HEK293 (cell line): ENCODE measurements around the gene TFAP2E.

ENCODE experiments used
- CTCF ChIA-PET: fragments of 350-600 bp; formaldehyde crosslinking; extraction: SDS; loops from one replicate; lab custom pipeline; 2021; ENCODE audit warnings: antibody characterized with exemption; lab: Yijun Ruan, JAX
- POLR2A ChIA-PET: fragments of 300-600 bp; formaldehyde crosslinking; extraction: SDS; loops from one replicate; lab custom pipeline; 2020; ENCODE audit warnings: antibody characterized with exemption, inconsistent platforms; lab: Yijun Ruan, JAX
- H3K27ac ChIP-seq: fragments of 200-500 bp; sonication (Bioruptor generic); 2 replicates; pipeline ENCODE4 v1.5.1; 2014; ENCODE audit warnings: low read depth, low read length, control low read depth, inconsistent platforms; ENCODE audit errors: extremely low read depth
- H3K36me3 ChIP-seq, 2 experiments: fragments of 200-500 bp in 1 of 2; sonication (Bioruptor generic) in 1 of 2; 1 replicate in 1 of 2; 2 replicates in 1 of 2; pipeline ENCODE4 v1.5.1; 2014 to 2017; ENCODE audit warnings: inconsistent platforms in 2 of 2, low read length in 2 of 2; ENCODE audit not compliant: control insufficient read depth in 2 of 2, insufficient read depth in 1 of 2
- H3K4me1 ChIP-seq: fragments of 200-500 bp; sonication (Bioruptor generic); 2 replicates; pipeline ENCODE4 v1.5.1; 2014; ENCODE audit warnings: mild to moderate bottlenecking, low read length, inconsistent platforms; ENCODE audit not compliant: control insufficient read depth, insufficient read depth
- H3K4me3 ChIP-seq: 2 replicates; pipeline ENCODE4 v1.5.1; 2011; ENCODE audit warnings: low read depth, mild to moderate bottlenecking, control low read depth, low read length, moderate library complexity
- H3K9me3 ChIP-seq: fragments of 200-500 bp; sonication (Bioruptor generic); 2 replicates; pipeline ENCODE4 v1.5.1; 2014; ENCODE audit warnings: low read depth, low read length, inconsistent platforms; ENCODE audit not compliant: control insufficient read depth, insufficient read depth
- GFI1B ChIP-seq: fragments of 450-650 bp; formaldehyde crosslinking; IDR thresholded peaks from 2 replicates; pipeline ENCODE4 v1.5.1; 2016; ENCODE audit warnings: missing biosample characterization, missing genetic modification characterization
- KLF8 ChIP-seq: fragments of 450-650 bp; formaldehyde crosslinking; IDR thresholded peaks from 2 replicates; pipeline ENCODE4 v1.5.1; 2016; ENCODE audit warnings: missing biosample characterization, missing genetic modification characterization
- MYNN ChIP-seq: fragments of 450-650 bp; formaldehyde crosslinking; IDR thresholded peaks from 2 replicates; pipeline ENCODE4 v1.5.1; 2016; ENCODE audit warnings: missing biosample characterization, missing genetic modification characterization, borderline replicate concordance
- OVOL3 ChIP-seq: fragments of 450-650 bp; formaldehyde crosslinking; IDR thresholded peaks from 2 replicates; pipeline ENCODE4 v1.5.1; 2016; ENCODE audit warnings: missing biosample characterization, missing genetic modification characterization
- SCRT2 ChIP-seq: fragments of 450-650 bp; formaldehyde crosslinking; IDR thresholded peaks from 2 replicates; pipeline ENCODE4 v1.5.1; 2016; ENCODE audit warnings: missing biosample characterization, missing genetic modification characterization
- SP7 ChIP-seq: fragments of 450-650 bp; formaldehyde crosslinking; IDR thresholded peaks from 2 replicates; pipeline ENCODE4 v1.5.1; 2016; ENCODE audit warnings: missing biosample characterization, missing genetic modification characterization
- TRIM28 ChIP-seq: IDR thresholded peaks from 2 replicates; pipeline ENCODE4 v1.6.1; 2011; ENCODE audit warnings: low read length, control low read depth, borderline replicate concordance
- ZNF16 ChIP-seq: fragments of 450-650 bp; formaldehyde crosslinking; IDR thresholded peaks from 2 replicates; pipeline ENCODE4 v1.5.1; 2016; ENCODE audit warnings: low read depth, missing biosample characterization, missing genetic modification characterization
- ZNF202 ChIP-seq: fragments of 450-650 bp; formaldehyde crosslinking; IDR thresholded peaks from 2 replicates; pipeline ENCODE4 v1.5.1; 2016; ENCODE audit warnings: missing biosample characterization, missing genetic modification characterization, borderline replicate concordance
- ZNF221 ChIP-seq: fragments of 450-650 bp; formaldehyde crosslinking; IDR thresholded peaks from 2 replicates; pipeline ENCODE4 v1.5.1; 2017; ENCODE audit warnings: missing biosample characterization, missing genetic modification characterization, borderline replicate concordance
- ZNF324 ChIP-seq: fragments of 450-650 bp; formaldehyde crosslinking; IDR thresholded peaks from 2 replicates; pipeline ENCODE4 v1.5.1; 2016; ENCODE audit warnings: missing biosample characterization, missing genetic modification characterization
- ZNF354C ChIP-seq: fragments of 450-650 bp; formaldehyde crosslinking; IDR thresholded peaks from 2 replicates; pipeline ENCODE4 v1.5.1; 2016; ENCODE audit warnings: missing biosample characterization, missing genetic modification characterization, low read depth, borderline replicate concordance
- ZNF37A ChIP-seq: fragments of 450-650 bp; IDR thresholded peaks from 2 replicates; pipeline ENCODE4 v1.5.1; 2018; ENCODE audit warnings: missing biosample characterization, missing genetic modification characterization
- ZNF394 ChIP-seq: fragments of 450-650 bp; formaldehyde crosslinking; IDR thresholded peaks from 2 replicates; pipeline ENCODE4 v1.5.1; 2016; ENCODE audit warnings: missing biosample characterization, missing genetic modification characterization, mild to moderate bottlenecking, moderate library complexity, borderline replicate concordance
- ZNF423 ChIP-seq: fragments of 450-650 bp; formaldehyde crosslinking; IDR thresholded peaks from 2 replicates; pipeline ENCODE4 v1.5.1; 2016; ENCODE audit warnings: missing biosample characterization, missing genetic modification characterization
- ZNF529 ChIP-seq: fragments of 450-650 bp; formaldehyde crosslinking; IDR thresholded peaks from 2 replicates; pipeline ENCODE4 v1.5.1; 2017; ENCODE audit warnings: missing genetic modification characterization, missing biosample characterization; ENCODE audit not compliant: insufficient replicate concordance
- ZNF549 ChIP-seq: fragments of 450-650 bp; IDR thresholded peaks from 2 replicates; pipeline ENCODE4 v1.5.1; 2018; ENCODE audit warnings: missing biosample characterization, missing genetic modification characterization, mild to moderate bottlenecking, inconsistent platforms, moderate library complexity
- ZNF610 ChIP-seq: fragments of 450-650 bp; formaldehyde crosslinking; IDR thresholded peaks from 2 replicates; pipeline ENCODE4 v1.5.1; 2016; ENCODE audit warnings: missing biosample characterization, missing genetic modification characterization, borderline replicate concordance
- ZNF747 ChIP-seq: fragments of 450-650 bp; formaldehyde crosslinking; IDR thresholded peaks from 2 replicates; pipeline ENCODE4 v1.5.1; 2016; ENCODE audit warnings: missing biosample characterization, missing genetic modification characterization
- ZNF776 ChIP-seq: fragments of 450-650 bp; formaldehyde crosslinking; IDR thresholded peaks from 2 replicates; pipeline ENCODE4 v1.5.0; 2017; ENCODE audit warnings: missing biosample characterization, missing genetic modification characterization, borderline replicate concordance
- ZSCAN16 ChIP-seq: fragments of 450-650 bp; formaldehyde crosslinking; IDR thresholded peaks from 2 replicates; pipeline ENCODE4 v1.5.1; 2016; ENCODE audit warnings: missing biosample characterization, missing genetic modification characterization
- TF ChIP-seq, protein P1 (sequence below): fragments of 450-650 bp; formaldehyde crosslinking; conservative IDR thresholded peaks from 2 replicates; pipeline ENCODE4 v1.5.1; 2016; ENCODE audit warnings: low read depth, missing biosample characterization, missing genetic modification characterization
- TF ChIP-seq, protein P2 (sequence below): fragments of 450-650 bp; formaldehyde crosslinking; IDR thresholded peaks from 2 replicates; pipeline ENCODE4 v1.5.1; 2016; ENCODE audit warnings: missing biosample characterization, missing genetic modification characterization
- TF ChIP-seq, protein P3 (sequence below): fragments of 450-650 bp; formaldehyde crosslinking; IDR thresholded peaks from 2 replicates; pipeline ENCODE4 v1.5.1; 2016; ENCODE audit warnings: missing biosample characterization, missing genetic modification characterization
- TF ChIP-seq, protein P4 (sequence below): fragments of 450-650 bp; formaldehyde crosslinking; IDR thresholded peaks from 2 replicates; pipeline ENCODE4 v1.5.1; 2016; ENCODE audit warnings: missing biosample characterization, missing genetic modification characterization

The TFAP2E gene

DNA sequence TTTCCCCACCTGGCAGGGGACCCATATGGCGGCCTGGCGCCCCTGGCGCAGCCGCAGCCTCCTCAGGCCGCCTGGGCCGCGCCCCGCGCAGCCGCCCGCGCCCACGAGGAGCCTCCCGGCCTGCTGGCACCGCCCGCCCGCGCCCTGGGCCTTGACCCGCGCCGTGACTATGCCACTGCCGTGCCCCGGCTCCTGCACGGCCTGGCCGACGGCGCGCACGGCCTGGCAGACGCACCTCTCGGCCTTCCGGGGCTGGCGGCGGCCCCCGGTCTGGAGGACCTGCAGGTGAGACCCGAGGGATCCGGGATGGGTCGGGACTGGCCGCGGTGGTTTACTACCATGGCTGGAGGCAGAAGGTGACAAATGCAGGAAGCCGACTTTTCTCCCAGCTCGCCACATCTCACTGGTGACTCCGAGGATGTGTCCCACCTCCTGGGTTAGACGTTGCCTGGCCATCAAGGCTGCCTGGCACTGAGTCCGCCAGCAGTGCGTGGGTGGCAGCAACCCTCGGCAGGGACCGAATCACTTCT lies 1.1 kb downstream of the TFAP2E start:
- no peaks in the 10 kb centered on the region for H3K9me3 ChIP-seq
- H3K36me3 ChIP-seq = no peaks in the 10 kb centered on the region
- ChIA-PET CTCF (interaction anchor here (4.5 kb wide), 1 partner anchor 153 kb away, joined by 51 read pairs; no protein-coding TSS in a partner anchor), POLR2A (interaction anchor here (2.0 to 2.2 kb wide), 2 partner anchors 141 to 195 kb away, joined by 6 to 10 read pairs; partner anchors contain the start of gene CLSPN)
- H3K27ac ChIP-seq = no peak overlapping the region
- H3K4me3 ChIP-seq = no peak overlapping the region
- H3K4me1 ChIP-seq = no peaks in the 10 kb centered on the region
- TF ChIP-seq ZNF324 (tag by site-specific recombination) = no peak
- TF ChIP-seq ZNF221 (tag by site-specific recombination) = no peak
- no peak for TF ChIP-seq SCRT2 (tag by site-specific recombination)
- no peak for TF ChIP-seq KLF8
- TF ChIP-seq OVOL3 = no peak
- TF ChIP-seq ZNF776 (tag by site-specific recombination) = no peak
- no peak for TF ChIP-seq ZNF16
- TF ChIP-seq MYNN (tag by site-specific recombination) = no peak

DNA sequence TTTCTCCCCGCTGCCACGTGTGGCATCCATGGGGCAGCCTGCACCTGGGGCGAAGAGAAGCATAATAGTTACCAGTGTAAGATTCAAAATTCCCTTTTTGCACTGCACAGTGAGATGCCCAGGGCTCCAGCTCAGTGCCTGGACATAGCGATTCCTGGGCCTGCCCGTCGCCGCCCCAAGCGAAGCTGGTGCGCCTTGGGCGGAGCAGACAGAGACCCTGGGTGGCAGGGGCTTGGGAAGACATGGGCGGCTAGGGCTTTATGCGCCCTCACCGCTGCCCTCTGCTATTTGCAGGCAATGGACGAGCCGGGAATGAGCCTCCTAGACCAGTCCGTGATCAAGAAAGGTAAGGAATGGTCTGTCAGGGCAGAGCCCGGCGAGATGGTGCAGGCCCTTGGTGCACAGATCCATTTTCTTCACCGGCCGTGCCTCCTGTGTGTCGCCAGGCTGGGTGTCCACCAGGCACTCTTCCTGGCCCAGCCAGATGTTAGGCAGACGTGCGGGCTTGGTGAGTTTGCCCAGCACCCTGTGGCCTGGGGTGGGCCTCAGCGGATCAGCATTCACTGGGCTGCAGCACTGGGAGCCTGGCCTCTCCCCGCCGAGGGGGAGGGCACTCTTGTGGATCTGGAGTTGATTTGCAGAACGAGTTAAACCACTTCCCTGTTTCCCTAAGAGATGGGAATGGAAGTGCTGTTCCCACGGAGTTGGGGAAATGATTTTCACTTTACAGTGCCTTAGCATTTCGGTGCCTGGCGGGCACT lies 1.7 kb downstream of the TFAP2E start:
- H3K27ac ChIP-seq = no peak overlapping the region
- CTCF ChIA-PET = no interaction called here
- POLR2A ChIA-PET = no interaction called here

DNA sequence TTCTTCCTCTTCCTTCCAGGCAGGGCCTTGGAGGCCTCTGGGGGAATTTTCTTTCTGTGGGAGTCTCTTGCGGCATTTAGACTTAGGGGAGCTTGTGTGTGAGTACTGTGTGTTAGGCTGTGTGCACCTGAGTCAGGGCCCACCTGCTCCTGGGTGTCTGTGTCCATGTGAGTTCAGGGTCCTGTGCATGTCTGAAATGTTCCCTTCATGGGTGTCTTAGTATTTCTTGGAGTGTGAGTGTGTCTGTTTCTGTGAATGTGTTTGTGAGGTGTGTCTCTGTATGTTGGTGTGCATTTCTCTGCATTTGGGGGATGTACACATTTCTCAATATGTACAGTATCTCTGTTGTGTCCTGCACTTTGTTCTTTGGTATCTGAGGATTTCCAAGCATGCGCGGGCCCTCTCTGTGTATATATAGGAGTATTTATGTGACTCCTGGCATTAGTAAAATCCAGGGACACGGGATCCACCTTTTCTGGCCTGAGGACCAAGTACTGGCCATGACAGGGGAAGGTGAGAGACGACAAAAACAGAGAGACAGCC lies 2.4 kb downstream of the TFAP2E start:
- POLR2A ChIA-PET = no interaction called here
- H3K9me3 ChIP-seq = no peaks in the 10 kb centered on the region
- no peaks in the 10 kb centered on the region for H3K4me1 ChIP-seq
- no peaks in the 10 kb centered on the region for H3K36me3 ChIP-seq
- H3K4me3 ChIP-seq = no peak overlapping the region
- CTCF ChIA-PET = interaction anchor here (1.1 kb wide), 1 partner anchor 139 kb away, joined by 6 read pairs; no protein-coding TSS in a partner anchor
- no peak overlapping the region for H3K27ac ChIP-seq
- TF ChIP-seq ZSCAN16 (no peak), ZNF423 (tag by site-specific recombination) (no peak), ZNF747 (no peak), ZNF610 (no peak), ZNF394 (tag by site-specific recombination) (no peak)
- TF ChIP-seq, protein P1, sequence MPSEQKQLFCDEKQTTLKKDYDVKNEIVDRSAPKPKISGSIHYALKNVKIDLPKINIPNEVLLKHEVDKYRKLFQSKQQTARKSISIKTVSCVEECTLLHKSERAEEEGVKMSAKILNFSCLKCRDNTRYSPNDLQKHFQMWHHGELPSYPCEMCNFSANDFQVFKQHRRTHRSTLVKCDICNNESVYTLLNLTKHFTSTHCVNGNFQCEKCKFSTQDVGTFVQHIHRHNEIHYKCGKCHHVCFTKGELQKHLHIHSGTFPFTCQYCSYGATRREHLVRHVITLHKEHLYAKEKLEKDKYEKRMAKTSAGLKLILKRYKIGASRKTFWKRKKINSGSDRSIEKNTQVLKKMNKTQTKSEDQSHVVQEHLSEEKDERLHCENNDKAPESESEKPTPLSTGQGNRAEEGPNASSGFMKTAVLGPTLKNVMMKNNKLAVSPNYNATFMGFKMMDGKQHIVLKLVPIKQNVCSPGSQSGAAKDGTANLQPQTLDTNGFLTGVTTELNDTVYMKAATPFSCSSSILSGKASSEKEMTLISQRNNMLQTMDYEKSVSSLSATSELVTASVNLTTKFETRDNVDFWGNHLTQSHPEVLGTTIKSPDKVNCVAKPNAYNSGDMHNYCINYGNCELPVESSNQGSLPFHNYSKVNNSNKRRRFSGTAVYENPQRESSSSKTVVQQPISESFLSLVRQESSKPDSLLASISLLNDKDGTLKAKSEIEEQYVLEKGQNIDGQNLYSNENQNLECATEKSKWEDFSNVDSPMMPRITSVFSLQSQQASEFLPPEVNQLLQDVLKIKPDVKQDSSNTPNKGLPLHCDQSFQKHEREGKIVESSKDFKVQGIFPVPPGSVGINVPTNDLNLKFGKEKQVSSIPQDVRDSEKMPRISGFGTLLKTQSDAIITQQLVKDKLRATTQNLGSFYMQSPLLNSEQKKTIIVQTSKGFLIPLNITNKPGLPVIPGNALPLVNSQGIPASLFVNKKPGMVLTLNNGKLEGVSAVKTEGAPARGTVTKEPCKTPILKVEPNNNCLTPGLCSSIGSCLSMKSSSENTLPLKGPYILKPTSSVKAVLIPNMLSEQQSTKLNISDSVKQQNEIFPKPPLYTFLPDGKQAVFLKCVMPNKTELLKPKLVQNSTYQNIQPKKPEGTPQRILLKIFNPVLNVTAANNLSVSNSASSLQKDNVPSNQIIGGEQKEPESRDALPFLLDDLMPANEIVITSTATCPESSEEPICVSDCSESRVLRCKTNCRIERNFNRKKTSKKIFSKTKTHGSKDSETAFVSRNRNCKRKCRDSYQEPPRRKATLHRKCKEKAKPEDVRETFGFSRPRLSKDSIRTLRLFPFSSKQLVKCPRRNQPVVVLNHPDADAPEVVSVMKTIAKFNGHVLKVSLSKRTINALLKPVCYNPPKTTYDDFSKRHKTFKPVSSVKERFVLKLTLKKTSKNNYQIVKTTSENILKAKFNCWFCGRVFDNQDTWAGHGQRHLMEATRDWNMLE = no peak
- TF ChIP-seq, protein P2, sequence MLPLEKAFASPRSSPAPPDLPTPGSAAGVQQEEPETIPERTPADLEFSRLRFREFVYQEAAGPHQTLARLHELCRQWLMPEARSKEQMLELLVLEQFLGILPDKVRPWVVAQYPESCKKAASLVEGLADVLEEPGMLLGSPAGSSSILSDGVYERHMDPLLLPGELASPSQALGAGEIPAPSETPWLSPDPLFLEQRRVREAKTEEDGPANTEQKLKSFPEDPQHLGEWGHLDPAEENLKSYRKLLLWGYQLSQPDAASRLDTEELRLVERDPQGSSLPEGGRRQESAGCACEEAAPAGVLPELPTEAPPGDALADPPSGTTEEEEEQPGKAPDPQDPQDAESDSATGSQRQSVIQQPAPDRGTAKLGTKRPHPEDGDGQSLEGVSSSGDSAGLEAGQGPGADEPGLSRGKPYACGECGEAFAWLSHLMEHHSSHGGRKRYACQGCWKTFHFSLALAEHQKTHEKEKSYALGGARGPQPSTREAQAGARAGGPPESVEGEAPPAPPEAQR = no peak

More for the DNA sequence above, 1.7 kb downstream of the TFAP2E start:
- TF ChIP-seq ZNF549 (tag by site-specific recombination) (no peak), ZNF16 (no peak), ZNF37A (no peak), GFI1B (no peak), ZNF529 (tag by site-specific recombination) (no peak), ZNF354C (no peak), TRIM28 (no peak), SP7 (tag by site-specific recombination) (no peak), ZNF202 (tag by site-specific recombination) (no peak)
- TF ChIP-seq, protein P3, sequence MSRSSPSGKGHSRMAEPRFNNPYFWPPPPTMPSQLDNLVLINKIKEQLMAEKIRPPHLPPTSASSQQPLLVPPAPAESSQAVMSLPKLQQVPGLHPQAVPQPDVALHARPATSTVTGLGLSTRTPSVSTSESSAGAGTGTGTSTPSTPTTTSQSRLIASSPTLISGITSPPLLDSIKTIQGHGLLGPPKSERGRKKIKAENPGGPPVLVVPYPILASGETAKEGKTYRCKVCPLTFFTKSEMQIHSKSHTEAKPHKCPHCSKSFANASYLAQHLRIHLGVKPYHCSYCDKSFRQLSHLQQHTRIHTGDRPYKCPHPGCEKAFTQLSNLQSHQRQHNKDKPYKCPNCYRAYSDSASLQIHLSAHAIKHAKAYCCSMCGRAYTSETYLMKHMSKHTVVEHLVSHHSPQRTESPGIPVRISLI (tag by site-specific recombination) = no peak
- TF ChIP-seq, protein P4, sequence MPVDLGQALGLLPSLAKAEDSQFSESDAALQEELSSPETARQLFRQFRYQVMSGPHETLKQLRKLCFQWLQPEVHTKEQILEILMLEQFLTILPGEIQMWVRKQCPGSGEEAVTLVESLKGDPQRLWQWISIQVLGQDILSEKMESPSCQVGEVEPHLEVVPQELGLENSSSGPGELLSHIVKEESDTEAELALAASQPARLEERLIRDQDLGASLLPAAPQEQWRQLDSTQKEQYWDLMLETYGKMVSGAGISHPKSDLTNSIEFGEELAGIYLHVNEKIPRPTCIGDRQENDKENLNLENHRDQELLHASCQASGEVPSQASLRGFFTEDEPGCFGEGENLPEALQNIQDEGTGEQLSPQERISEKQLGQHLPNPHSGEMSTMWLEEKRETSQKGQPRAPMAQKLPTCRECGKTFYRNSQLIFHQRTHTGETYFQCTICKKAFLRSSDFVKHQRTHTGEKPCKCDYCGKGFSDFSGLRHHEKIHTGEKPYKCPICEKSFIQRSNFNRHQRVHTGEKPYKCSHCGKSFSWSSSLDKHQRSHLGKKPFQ = no peak
- Histone ChIP-seq H3K4me3 (no peak overlapping the region), H3K9me3 (no peaks in the 10 kb centered on the region), H3K36me3 (no peaks in the 10 kb centered on the region), H3K4me1 (no peaks in the 10 kb centered on the region)
